Measurements from ENCODE around the gene TM2D3.

DNA sequence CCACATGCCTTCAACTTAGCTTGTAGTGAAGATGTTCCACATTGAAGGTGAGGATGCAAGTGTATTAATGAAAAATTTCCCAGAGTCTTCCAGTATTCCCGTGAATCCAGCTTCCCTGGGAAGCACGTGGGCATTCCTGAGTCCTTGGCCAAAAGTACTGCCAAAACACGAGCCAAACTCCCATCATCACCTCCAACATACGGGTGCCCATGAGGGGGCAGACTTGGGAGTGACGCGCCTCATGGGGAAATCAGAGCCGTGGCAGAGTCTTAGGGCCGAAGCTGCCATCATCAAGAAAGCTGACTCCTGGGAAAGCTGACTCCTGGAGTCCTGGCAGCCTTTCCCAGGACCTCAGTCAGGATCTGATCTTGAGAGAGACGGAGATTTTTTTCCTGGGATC is 20.1 kb upstream of the TM2D3 start:
- no peak for TF ChIP-seq POLR2A (IDR thresholded peaks at IDR 0.05; ENCODE audit: low read length)
- TF ChIP-seq GATA1 (IDR thresholded peaks at IDR 0.05; ENCODE audit: low read depth, low read length), result no peak

All from erythroblast (primary cell).